ENCODE data around the gene ATG9A. TPM values are rescaled to one million over a fixed set of nuclear protein-coding genes. Genes with fewer than 3 reads are reported as not detected.

ATG9A gene
- total RNA-seq, 1 experiment from 2014 or later = 46.4 TPM

GRCh38 chr2:219266232-219266631 is 36.8 kb upstream of the ATG9A start:
- no CpG with 5 or more reads among the region's 5 CpGs for WGBS (ENCODE audit: extremely low coverage, insufficient read length, low lambda C conversion rate)
- Histone ChIP-seq H3K23ac (ENCODE audit: insufficient read length, low read depth, low read length) (no peak overlapping the region), H4K91ac (ENCODE audit: insufficient read length, low read depth, low read length) (no peak overlapping the region), H2BK120ac (ENCODE audit: low read depth, low read length, poor library complexity, severe bottlenecking) (no peak overlapping the region), H4K20me1 (ENCODE audit: control insufficient read depth, insufficient read depth, insufficient read length) (no peaks in the 10 kb centered on the region), H3T11ph (ENCODE audit: low read length) (no peak overlapping the region), H3K4me2 (ENCODE audit: insufficient read depth, insufficient read length, low read length) (no peak overlapping the region), H4K8ac (replicated peaks; ENCODE audit: insufficient read length, low read depth, low read length) (no peak overlapping the region), H3K4ac (ENCODE audit: low read depth, low read length) (no peak overlapping the region), H3K18ac (ENCODE audit: insufficient read length, low read depth, low read length) (no peak overlapping the region), H3K23me2 (ENCODE audit: insufficient read length, low read depth, low read length, poor library complexity, severe bottlenecking) (peaks cover 3% of the 10 kb centered on the region), H2BK5ac (ENCODE audit: insufficient read length, low read length) (no peak overlapping the region), H3K27me3 (ENCODE audit: insufficient read depth, low read length) (no peaks in the 10 kb centered on the region), H2BK15ac (ENCODE audit: low read depth, low read length) (no peak overlapping the region), H3K14ac (ENCODE audit: insufficient read depth, low read length) (no peak overlapping the region), H3K9ac (ENCODE audit: extremely low read depth, insufficient read length, low read length) (no peak overlapping the region), H2AFZ (ENCODE audit: low read length) (no peak overlapping the region), H2AK5ac (ENCODE audit: insufficient read length, low read length) (no peak overlapping the region), H2BK20ac (ENCODE audit: low read depth, low read length, poor library complexity, severe bottlenecking) (no peak overlapping the region), H3K79me2 (ENCODE audit: insufficient read depth, low read length) (no peaks in the 10 kb centered on the region), H3K79me1 (ENCODE audit: insufficient read depth, low read depth, low read length, poor library complexity, severe bottlenecking) (no peaks in the 10 kb centered on the region), H3K9me3 (ENCODE audit: control insufficient read depth, low read depth, low read length) (no peaks in the 10 kb centered on the region), H3K4me1 (ENCODE audit: insufficient read depth, low read length) (no peaks in the 10 kb centered on the region), H2BK12ac (ENCODE audit: insufficient read length, low read depth, low read length) (no peak overlapping the region), H4K5ac (ENCODE audit: insufficient read length, low read depth, low read length) (no peak overlapping the region), H3K56ac (ENCODE audit: insufficient read length, low read depth, low read length) (no peak overlapping the region), H3K27ac (ENCODE audit: insufficient read length, low read depth, low read length) (no peak overlapping the region)
- Mint-ChIP-seq H3K4me3 (no peak overlapping the region), H3K27ac (no peak overlapping the region), H3K27me3 (ENCODE audit: low read depth) (peaks cover 49% of the 10 kb centered on the region), H3K36me3 (ENCODE audit: insufficient read depth in 1 of 3, low read depth in 3 of 3) (no peaks in the 10 kb centered on the region), H3K9me3 (no peaks in the 10 kb centered on the region), H3K4me1 (peaks cover 2 to 5% of the 10 kb centered on the region in 2 experiments; a peak in 2 of 4 replicates)
- DNase-seq = no peak
- no peak for TF ChIP-seq CTCF (conservative IDR thresholded peaks at IDR 0.05)

Data from H9 (cell line).